Measurements from ENCODE around the gene AUTS2.

DNA sequence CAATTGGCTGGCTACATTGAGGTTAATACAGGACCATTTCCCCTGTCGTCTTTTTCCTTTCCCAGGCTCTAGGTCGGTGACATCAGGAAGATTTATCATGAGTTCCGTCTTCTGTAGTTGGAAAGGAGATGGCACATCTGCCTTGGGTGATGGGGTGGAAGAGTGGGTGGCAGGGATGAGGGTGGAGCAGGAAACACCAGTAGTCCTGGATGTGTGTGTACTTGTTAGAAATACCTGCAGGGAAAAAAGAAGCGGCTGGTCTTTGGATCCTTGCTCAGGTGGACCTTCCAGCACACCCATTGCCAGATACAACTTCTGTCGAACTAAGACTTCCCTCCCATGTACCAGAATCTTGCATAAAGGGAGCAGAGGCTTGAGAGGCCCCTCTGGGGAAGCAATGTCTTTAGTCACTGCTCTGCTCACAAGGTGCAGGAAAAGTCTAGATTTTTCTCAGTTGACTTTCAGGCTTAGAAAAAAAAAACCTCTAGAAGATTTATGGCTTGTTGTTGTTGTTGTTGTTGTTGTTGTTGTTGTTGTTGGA, 1016.9 kb downstream of the AUTS2 start:
- TF ChIP-seq, protein P1, sequence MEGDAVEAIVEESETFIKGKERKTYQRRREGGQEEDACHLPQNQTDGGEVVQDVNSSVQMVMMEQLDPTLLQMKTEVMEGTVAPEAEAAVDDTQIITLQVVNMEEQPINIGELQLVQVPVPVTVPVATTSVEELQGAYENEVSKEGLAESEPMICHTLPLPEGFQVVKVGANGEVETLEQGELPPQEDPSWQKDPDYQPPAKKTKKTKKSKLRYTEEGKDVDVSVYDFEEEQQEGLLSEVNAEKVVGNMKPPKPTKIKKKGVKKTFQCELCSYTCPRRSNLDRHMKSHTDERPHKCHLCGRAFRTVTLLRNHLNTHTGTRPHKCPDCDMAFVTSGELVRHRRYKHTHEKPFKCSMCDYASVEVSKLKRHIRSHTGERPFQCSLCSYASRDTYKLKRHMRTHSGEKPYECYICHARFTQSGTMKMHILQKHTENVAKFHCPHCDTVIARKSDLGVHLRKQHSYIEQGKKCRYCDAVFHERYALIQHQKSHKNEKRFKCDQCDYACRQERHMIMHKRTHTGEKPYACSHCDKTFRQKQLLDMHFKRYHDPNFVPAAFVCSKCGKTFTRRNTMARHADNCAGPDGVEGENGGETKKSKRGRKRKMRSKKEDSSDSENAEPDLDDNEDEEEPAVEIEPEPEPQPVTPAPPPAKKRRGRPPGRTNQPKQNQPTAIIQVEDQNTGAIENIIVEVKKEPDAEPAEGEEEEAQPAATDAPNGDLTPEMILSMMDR (conservative IDR thresholded peaks at IDR 0.05; ENCODE audit: low read depth, low read length) = no peak
- no peak for TF ChIP-seq EZH2 (IDR thresholded peaks at IDR 0.05; ENCODE audit: borderline replicate concordance, low read depth, low read length, poor library complexity, severe bottlenecking)

Data from A673 (cell line).